ENCODE data around the gene HGS.
"Not testable (repeated sequence)": the region's sequence is repeated elsewhere in the genome, so short reads cannot be mapped to it uniquely, and the experiment has no call there.

Gene HGS

DNA sequence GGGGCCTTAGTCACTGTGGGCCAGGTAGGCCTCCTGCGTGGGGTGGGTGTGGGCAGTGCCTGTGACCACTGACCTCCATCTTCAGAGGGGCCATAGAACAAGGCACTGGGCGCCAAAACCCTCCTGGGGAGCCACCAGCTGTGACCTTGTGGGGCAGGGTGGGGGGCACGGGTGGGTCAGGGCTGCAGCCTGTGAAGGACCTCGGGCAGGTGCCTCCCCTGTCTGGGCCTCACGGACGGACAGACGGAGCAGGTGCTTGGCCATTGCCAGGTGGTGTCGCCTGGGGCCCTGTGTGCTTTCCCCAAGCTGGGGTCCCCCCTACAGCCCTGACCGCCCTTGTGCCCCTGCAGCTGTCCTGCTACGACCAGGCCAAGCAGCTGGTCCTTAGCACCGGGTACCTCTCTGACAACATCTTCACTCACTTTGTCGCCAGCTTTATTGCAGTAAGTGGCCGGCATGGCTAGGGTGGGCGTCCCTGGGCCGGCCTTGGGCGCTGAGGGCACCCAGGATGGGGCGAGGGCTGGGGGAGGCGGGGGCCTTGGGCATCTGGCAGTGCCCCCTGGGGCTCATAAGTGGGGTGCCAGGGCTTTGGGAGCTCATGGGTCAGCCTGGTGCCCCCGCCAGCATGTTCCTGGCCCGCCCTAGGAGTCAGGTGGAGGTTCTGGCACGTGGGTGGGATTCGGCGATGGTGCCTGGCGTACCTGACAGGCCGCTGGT is 33.4 kb downstream of the HGS start:
- no peak for DNase-seq (ENCODE audit: low read depth)

- DNase-seq (ENCODE audit: low read depth), result no peak
Measured at GRCh38 chr17:81717766-81718089, 33.9 kb downstream of the HGS start.

DNA sequence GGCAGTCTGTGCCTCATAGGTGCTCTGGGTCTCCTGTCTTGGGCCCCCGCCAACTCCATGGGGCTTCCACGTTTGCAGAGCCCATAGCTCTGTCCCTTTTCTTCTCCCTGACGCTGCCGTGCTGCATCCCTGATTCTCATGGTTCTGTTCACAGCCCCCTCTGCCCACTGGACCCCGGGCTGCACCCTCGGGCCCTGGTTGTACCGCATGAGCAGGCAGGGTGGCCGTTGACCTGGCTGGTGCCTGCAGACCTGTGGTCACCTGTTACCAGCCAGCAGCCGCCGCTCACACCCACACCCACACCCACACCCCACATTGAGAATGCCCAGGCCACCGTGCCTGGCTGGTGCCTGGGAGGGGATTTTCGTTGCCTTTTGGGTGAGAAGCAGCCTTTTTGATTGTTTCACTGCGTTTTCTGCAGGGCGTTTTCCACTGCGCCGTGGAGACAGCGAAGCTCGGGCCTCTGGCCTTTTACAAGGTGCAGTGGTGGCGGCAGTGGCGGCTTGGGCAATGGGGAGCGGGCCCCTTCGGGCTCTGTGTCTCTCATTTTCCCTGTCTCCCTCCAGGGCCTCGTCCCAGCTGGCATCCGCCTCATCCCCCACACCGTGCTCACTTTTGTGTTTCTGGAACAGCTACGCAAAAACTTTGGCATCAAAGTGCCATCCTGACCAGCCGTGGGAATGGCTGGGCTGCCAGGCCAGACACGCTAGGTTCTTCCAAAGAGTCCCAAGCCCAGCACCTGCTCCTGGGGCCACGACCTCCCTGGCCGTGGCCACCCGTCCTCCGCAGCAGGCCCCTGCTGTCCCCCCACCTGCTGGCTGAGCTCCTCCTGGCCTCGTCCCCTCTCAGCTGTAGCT is 35.8 kb downstream of the HGS start:
- DNase-seq (ENCODE audit: low read depth), result no peak

DNA sequence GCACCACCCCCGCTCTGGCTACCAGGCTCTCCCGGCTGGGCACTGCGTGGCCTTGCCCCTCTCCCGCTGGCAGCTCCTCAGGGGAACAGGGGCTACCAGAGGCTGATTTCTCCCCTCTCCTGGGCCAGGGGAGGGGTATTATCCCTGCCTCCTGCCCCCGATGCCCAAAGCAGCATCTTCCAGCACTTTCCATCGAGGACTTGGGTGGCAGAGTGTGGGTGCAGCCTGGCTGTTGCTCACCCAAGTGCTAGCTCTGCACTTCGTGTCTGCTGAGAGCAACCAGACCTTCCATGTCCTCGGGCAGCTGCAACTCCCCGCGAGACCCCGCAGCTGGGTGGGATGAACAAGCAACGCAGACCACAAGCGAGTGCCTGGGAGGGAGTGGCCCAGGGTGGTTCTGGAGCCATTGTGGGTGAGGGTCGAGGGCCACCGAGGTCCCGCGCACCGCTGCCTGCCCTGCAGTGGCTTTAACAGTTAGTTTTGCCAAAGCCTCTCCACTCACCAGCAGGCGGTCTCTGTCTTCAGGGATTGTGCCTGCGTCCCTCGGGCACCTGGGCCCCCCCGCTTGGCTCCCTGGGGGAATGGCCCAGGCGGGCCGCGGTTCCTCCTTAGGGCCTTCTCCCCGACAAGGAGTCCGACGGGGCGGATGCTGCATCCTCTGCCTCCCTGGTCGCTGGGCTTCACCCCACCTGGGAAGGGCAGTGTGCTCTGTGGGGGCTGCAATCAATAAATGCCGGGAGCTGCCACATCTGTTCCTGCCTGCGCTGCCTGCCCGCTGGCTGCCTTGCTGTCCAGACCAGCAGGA is 36.7 kb downstream of the HGS start:
- no peak for DNase-seq (ENCODE audit: low read depth)

DNA sequence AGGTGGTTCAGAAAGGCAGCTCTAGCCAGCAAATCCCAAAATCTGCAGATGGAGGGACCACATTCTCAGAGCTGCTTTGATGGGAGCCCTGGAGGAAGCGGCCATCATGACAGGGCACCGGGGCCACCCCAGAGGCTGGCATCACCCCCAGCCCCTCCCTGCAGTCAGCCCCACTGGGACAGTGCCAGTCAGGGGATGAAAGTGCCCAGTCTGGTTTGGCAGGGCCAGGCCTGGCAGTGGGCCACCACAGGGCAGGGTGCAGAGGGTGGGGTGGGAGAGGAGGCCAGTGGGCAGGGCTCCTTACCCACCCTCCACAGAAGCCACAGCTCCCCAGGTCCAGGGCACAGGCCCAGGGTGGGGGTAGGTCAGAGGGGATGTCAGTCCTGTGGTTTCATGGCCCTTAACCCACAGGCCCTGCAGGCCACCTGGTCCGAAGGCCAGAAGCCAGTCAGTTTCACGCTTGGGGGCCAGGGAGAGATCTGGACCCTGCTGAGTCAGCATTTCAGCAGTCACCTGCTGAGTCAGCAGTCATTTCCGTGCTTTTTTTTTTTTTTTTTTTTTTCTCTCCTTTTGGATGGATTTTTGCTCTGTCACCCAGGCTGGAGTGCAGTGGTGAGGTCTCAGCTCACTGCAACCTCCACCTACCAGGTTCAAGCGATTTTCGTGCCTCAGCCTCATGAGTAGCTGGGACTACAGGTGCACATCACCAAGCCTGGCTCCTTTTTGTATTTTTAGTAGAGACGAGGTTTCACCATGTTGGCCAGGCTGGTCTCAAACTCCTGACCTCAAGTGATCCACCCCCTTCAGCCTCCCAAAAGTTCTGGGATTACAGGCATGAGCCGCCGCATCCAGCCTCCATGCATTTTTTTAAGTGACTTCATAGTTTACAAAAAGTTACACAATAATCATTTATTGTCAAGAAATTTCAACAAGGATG is 38.6 kb downstream of the HGS start:
- no peak for DNase-seq (ENCODE audit: low read depth)

DNA sequence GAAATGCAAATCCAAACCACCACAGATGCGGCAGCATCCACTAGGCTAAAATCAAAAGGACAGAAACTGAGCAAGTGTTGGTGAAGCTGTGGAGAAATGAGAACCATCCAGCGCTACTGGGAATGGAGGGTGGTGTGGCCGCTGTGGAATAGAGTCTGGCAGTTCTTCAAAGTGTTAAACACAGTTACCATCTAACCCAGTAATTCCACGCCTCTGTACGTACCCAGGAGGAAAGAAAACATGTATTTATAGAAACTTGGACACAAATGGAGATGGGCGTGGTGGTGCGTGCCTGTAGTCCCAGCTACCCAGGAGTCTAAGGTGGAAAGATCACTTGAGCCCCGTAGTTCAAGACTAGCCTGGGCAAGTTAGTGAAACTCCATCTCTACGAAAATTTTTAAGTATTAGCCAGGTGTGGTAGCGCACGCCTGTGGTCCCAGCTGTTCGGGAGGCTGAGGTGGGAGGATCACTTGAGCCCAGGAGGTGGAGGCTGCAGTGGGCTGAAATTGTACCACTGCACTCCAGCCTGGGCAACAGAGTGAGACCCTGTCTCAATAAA is 39.9 kb downstream of the HGS start:
- DNase-seq (ENCODE audit: low read depth), result no peak

GRCh38 chr17:81725439-81725838 is 41.6 kb downstream of the HGS start:
- DNase-seq (ENCODE audit: low read depth), result no peak

DNA sequence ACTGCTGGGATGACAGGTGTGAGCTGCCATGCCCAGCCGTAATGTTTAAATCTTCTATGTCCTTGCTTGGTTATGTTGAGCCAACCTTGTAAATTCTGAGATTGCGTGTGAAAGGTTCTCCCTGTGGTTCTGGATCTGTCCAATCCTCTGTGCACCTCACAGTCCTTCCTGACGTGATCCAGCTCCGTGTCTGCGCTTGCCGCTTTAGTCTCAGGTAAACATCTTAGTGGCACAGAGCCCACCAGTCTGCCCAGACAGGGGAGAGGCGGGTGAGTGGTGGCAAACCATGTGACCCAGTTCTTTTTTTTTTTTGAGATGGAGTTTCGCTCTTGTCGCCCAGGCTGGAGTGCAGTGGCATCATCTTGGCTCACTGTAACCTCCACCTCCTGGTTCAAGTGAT is 42.2 kb downstream of the HGS start:
- DNase-seq (ENCODE audit: low read depth), result no peak

DNA sequence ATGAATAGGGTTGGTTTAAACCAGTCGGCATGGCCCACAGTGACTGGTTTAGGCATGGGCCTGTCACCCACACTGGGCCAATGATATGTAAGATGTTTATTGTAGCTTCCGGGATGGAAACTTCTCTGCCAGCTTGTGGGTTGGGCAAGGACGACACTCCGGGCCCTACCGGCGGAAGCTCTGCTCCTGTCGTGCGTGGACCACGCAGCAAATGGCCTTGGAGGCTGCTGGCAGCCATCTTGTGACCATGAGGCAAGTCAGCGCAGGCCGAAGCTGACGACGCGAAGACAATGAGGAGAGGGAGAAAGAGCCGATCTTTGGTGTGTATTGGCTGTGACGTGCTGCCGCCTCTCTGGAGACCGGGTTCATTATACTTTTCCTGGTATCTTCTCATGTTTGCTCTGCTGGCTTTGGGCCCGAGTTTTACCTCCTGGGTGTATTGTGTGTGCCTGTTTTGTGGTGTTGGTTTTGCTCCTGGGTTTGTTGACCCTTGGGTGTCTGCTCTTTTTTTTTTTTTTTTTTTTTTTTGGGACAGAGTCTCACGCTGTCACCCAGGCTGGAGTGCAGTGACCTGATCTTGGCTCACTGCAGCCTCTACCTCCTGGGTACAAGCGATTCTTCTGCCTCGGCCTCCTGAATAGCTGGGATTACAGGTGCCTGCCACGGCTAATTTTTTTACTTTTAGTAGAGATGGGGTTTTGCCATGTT is 43.7 kb downstream of the HGS start:
- DNase-seq (ENCODE audit: low read depth), result no peak

- DNase-seq (ENCODE audit: low read depth), result peak; percentile 53
Measured at GRCh38 chr17:81733507-81734404, 49.9 kb downstream of the HGS start.

DNA sequence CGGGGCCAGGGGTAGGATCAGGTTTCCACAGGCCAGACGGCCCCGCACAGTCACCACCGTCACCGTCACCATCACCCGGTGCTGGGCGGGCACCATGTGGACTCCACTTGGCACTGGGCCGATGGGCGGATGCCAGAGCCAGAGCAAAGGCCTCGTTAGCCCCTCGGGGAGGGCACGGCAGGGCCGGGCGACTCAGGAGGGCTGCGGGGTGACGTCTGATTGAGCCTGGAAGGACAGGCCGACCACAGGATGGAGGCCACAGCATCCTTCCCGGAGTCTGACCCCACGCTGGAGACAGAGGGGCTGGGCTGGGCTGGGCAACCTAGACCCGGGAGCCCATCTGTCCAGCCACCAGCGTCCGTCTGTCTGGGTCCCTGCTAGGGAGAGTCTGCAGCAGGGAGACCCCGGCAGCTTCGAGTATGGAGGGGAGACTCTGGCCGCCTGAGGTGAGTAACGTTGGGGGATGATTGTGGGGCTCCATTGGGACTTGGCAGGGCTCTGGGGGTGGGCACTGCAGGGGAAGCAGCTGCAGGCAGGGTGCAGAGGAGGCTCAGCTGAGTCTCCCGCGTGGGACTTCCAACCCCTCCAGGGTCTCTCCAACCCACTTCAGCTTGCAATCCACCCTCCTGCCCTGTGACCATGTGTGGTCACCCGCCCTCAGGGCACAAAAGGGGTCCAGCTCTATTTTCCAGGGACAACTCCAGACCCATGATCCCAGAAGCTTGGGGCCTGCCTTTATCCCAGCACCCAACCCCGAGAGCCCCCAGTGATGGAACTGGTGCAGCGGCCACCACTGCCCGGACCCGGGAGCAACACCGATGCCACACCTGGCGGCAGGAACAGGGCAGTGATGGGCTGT is 50.8 kb downstream of the HGS start:
- no peak for DNase-seq (ENCODE audit: low read depth)

DNA sequence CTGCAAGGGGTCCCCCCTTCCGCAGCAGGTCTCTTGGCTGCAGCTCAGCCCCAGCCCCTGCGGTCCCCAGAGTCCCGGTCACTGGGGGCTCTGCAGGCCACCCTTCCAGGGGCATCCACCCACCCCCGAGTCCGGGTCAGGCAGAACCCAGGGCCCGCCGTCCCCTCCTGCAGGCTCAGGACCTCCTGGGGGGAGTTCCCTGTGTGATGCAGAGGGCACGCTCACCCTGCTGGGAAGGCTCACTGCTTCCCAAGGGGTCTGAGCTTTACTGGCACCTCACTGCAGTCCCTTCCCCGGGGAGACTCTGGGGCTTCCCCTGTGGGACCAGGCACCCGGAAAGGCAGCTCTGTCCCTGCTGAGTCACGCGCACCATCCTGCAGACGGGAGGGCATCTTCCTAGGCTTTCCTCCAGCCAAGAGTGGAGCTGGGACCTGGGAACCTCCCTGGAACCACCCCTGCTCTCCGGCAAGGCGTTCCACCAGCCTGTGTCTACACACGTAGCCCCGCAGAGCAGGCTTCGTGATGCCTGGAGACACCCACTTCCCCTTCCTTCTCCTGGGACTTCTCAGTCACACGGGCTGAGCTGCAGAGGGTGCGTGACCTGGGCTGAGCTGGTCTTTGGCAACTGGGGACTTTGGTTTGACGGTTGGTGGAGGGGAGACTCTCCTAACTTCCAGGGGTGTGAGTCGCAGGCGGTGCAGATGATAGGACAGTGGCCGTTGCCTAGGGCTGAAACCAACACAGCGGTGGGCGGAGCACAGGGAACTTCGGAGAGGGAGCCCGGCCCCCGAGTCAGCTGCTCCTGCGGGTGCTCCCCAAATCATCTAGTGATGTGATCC is 51.7 kb downstream of the HGS start:
- DNase-seq (ENCODE audit: low read depth), result peak; percentile 59

GRCh38 chr17:81737947-81738800 is 54.4 kb downstream of the HGS start:
- DNase-seq (ENCODE audit: low read depth), result no peak

GRCh38 chr17:81738801-81739393 is 55.1 kb downstream of the HGS start:
- no peak for DNase-seq (ENCODE audit: low read depth)

GRCh38 chr17:81739593-81739992 is 55.8 kb downstream of the HGS start:
- DNase-seq (ENCODE audit: low read depth), result not testable (repeated sequence)

DNA sequence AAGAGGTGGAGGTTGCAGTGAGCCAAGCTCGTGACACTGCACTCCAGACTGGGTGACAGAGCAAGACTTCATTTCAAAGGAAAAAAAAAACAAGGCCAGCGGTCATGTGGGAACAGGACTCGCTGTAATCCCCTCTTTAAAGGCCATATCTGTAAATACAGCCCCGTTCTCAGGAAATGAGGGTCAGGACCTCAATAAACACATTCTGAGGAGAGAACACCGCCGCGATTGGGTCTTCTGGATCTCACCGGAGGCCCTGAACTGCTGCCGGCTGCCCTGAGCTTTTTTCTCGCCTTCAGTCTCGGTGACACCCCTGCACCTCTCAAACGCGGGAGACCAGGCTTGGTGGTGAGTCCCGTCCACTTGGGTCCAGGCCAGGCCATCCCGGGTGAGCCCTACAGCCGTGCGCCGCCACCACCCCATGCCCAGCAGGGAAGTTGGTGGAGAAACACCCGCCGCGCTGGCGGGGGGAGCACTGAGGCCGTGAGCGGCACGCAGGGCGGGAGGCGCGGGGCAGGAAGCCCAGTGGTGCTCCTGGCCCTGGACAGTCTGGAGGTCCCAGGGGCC is 56.7 kb downstream of the HGS start:
- DNase-seq (ENCODE audit: low read depth), result no peak

All from stromal cell of bone marrow (primary cell).